ENCODE results near the gene SMIM32.

SMIM32 gene

GRCh38 chr5:136185974-136186665, 6.8 kb downstream of the SMIM32 start:
- no peak for DNase-seq

- DNase-seq: no peak
Measured at GRCh38 chr5:136182618-136183017, 10.3 kb downstream of the SMIM32 start.

GRCh38 chr5:136174021-136174659, 18.8 kb downstream of the SMIM32 start:
- DNase-seq: no peak

GRCh38 chr5:136169218-136169617, 23.7 kb downstream of the SMIM32 start:
- no peak for DNase-seq

GRCh38 chr5:136166909-136167308, 26.1 kb downstream of the SMIM32 start:
- no peak for DNase-seq

- DNase-seq: no peak
Measured at GRCh38 chr5:136164226-136164625, 28.7 kb downstream of the SMIM32 start.

- no peak for DNase-seq
Measured at GRCh38 chr5:136162008-136162407, 31.0 kb downstream of the SMIM32 start.

GRCh38 chr5:136159457-136159856, 33.5 kb downstream of the SMIM32 start:
- DNase-seq: no peak

GRCh38 chr5:136157514-136157913, 35.4 kb downstream of the SMIM32 start:
- no peak for DNase-seq

GRCh38 chr5:136155761-136156160, 37.2 kb downstream of the SMIM32 start:
- no peak for DNase-seq

- DNase-seq: no peak
Measured at GRCh38 chr5:136155078-136155477, 37.9 kb downstream of the SMIM32 start.

- no peak for DNase-seq
Measured at GRCh38 chr5:136153581-136154236, 39.3 kb downstream of the SMIM32 start.

GRCh38 chr5:136149891-136150290, 43.1 kb downstream of the SMIM32 start:
- DNase-seq: no peak

GRCh38 chr5:136147632-136148031, 45.3 kb downstream of the SMIM32 start:
- DNase-seq: no peak

GRCh38 chr5:136146201-136146600, 46.8 kb downstream of the SMIM32 start:
- DNase-seq: no peak

- no peak for DNase-seq
Measured at GRCh38 chr5:136145030-136145429, 47.9 kb downstream of the SMIM32 start.

GRCh38 chr5:136143763-136144162, 49.2 kb downstream of the SMIM32 start:
- DNase-seq: no peak

- DNase-seq: no peak
Measured at GRCh38 chr5:136143312-136143711, 49.6 kb downstream of the SMIM32 start.

- no peak for DNase-seq
Measured at GRCh38 chr5:136141561-136141960, 51.4 kb downstream of the SMIM32 start.
